ENCODE measurements around the gene GLCCI1.

Gene GLCCI1

DNA sequence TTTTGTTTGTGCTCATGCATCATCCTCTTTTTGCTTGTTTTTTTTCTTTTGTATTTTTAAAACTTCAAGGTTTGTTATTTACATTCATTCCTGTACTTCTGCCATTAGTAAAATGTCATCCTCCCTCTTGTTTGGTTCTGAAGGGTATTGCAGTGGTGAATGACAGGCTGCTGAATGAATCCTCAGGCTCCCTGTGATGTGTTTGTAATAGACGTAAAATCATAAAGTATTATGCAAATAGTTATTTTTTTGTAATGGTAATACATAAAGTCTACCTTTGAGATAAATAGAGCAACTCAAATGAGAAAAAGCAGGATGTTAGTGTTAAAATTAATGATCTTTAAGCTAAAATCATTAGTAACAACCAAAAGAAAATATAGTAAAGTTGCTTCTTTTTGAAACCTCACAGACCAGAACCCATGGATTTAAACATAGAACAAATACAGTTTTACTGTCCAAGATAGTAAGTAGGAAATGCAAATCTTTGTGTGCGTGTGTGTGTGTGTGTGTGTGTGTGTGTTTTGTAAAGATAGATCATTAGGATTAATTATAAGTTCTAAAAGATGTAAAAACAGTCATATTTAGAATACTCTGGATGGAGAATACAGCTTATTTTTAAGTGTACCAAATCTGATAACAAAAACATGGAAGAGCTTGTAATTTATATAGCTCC lies 4.5 kb downstream of the GLCCI1 start:
- DNase-seq (ENCODE audit: low read depth, low spot score), result no peak

DNA sequence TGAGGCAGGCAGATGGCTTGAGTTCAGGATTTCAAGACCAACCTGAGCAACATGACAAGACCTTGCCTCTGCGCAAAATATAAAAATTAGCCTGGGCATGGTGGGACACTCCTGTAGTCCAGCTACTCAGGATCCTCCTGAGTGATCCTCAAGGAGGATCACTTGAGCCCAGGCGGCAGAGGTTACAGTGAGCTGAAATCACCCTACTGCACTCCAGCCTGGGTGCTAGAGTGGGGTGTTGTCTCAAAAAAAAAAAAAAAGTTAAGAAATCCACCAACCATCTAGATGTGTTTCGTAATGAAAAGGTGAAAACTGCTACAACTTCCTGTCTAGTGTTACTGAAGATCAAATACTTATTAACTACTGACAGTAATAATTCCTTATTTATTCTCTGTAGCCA lies 8.1 kb downstream of the GLCCI1 start:
- Histone ChIP-seq H3K27ac (no peak overlapping the region), H3K9ac (ENCODE audit: insufficient read length) (no peak overlapping the region), H3K9me3 (ENCODE audit: low read depth, low read length) (no peaks in the 10 kb centered on the region), H3K36me3 (ENCODE audit: insufficient read depth, low read length) (no peaks in the 10 kb centered on the region), H3K4me3 (no peak overlapping the region)
- no peak for TF ChIP-seq FOXP2 (optimal IDR thresholded peaks at IDR 0.05; ENCODE audit: control extremely low read depth, extremely low read length, insufficient read depth)
- TF ChIP-seq EZH2 (IDR thresholded peaks at IDR 0.05), result no peak
- TF ChIP-seq POLR2AphosphoS5 (IDR thresholded peaks at IDR 0.05; ENCODE audit: borderline replicate concordance, low read depth, low read length), result no peak
- no peak for DNase-seq (ENCODE audit: low read depth, low spot score)

More for the DNA sequence above, 4.5 kb downstream of the GLCCI1 start:
- no peak overlapping the region for H3K9ac ChIP-seq (ENCODE audit: insufficient read length)
- H3K4me3 ChIP-seq, result no peak overlapping the region
- no peaks in the 10 kb centered on the region for H3K36me3 ChIP-seq (ENCODE audit: insufficient read depth, low read length)
- no peaks in the 10 kb centered on the region for H3K9me3 ChIP-seq (ENCODE audit: low read depth, low read length)
- TF ChIP-seq FOXP2 (optimal IDR thresholded peaks at IDR 0.05; ENCODE audit: control extremely low read depth, extremely low read length, insufficient read depth) (no peak), POLR2AphosphoS5 (IDR thresholded peaks at IDR 0.05; ENCODE audit: borderline replicate concordance, low read depth, low read length) (no peak), EZH2 (IDR thresholded peaks at IDR 0.05) (no peak)
- no peak overlapping the region for H3K27ac ChIP-seq

DNA sequence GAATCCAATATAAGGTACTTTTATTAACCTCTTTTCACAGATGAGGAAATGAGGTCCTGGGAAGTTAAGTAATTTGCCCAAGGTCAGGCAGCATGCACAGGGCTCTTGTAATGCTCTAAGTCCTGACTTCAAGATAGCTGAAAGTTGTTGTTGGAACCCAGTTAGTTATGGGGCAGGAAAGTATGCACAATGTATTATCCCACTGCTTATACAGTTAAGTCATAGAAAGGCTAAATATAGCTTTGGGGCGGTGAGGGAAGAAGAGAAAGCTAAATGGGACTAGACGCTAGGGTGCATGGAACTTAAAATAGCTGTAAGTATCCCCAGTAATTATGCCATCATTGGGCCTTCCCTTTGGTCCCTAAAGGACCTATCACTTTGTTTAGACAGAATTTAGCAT lies 9.2 kb downstream of the GLCCI1 start:
- DNase-seq (ENCODE audit: low read depth, low spot score), result no peak
- no peak overlapping the region for H3K4me3 ChIP-seq
- no peak for TF ChIP-seq POLR2AphosphoS5 (IDR thresholded peaks at IDR 0.05; ENCODE audit: borderline replicate concordance, low read depth, low read length)
- TF ChIP-seq EZH2 (IDR thresholded peaks at IDR 0.05), result no peak
- no peak for TF ChIP-seq FOXP2 (optimal IDR thresholded peaks at IDR 0.05; ENCODE audit: control extremely low read depth, extremely low read length, insufficient read depth)
- no peak overlapping the region for H3K27ac ChIP-seq
- no peaks in the 10 kb centered on the region for H3K9me3 ChIP-seq (ENCODE audit: low read depth, low read length)
- H3K36me3 ChIP-seq (ENCODE audit: insufficient read depth, low read length), result no peaks in the 10 kb centered on the region
- no peak overlapping the region for H3K9ac ChIP-seq (ENCODE audit: insufficient read length)

DNA sequence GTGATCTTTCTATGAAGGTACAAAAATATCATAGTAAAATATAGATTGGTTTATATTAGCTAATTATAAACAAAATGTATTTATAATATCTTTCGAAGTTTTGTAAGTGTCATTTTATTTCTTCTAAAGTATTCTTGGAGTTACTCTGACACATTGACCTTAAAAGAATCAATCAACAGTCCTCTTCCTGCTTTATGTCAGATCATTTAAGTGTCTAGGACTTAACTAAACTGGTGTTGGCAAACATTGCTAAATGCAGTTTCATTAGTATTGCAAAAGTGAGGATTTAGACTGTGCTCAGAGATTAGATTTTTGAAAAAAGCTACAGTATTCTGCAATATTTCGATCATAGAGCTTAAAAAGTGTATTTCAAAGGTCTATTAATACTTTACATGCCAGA lies 10.3 kb downstream of the GLCCI1 start:
- Histone ChIP-seq H3K9me3 (ENCODE audit: low read depth, low read length) (no peaks in the 10 kb centered on the region), H3K4me3 (no peak overlapping the region), H3K9ac (ENCODE audit: insufficient read length) (no peak overlapping the region), H3K27ac (no peak overlapping the region), H3K36me3 (ENCODE audit: insufficient read depth, low read length) (no peaks in the 10 kb centered on the region)
- no peak for DNase-seq (ENCODE audit: low read depth, low spot score)
- TF ChIP-seq FOXP2 (optimal IDR thresholded peaks at IDR 0.05; ENCODE audit: control extremely low read depth, extremely low read length, insufficient read depth) (no peak), POLR2AphosphoS5 (IDR thresholded peaks at IDR 0.05; ENCODE audit: borderline replicate concordance, low read depth, low read length) (no peak)

DNA sequence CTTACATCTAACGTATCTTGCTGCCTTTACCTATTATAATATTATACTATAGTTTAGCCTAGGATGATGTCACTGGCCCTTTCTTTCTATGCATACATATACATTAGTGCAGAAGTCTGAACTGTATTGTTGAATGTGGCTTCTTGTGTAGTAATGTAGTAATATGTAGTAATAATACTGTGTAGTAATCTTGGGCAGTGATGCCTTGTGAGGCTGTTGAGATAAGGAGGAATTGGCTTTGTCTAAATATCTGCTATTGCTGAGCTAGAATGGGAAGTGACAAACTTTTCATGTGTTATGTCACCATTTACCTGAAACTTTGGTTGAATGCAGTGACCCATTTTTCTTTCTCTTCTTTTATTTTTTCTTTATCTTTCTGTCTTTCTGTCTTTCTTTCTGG lies 11.0 kb downstream of the GLCCI1 start:
- H3K36me3 ChIP-seq (ENCODE audit: insufficient read depth, low read length), result no peaks in the 10 kb centered on the region
- no peak overlapping the region for H3K4me3 ChIP-seq
- no peak for DNase-seq (ENCODE audit: low read depth, low spot score)
- no peaks in the 10 kb centered on the region for H3K9me3 ChIP-seq (ENCODE audit: low read depth, low read length)
- TF ChIP-seq EZH2 (IDR thresholded peaks at IDR 0.05) (no peak), POLR2AphosphoS5 (IDR thresholded peaks at IDR 0.05; ENCODE audit: borderline replicate concordance, low read depth, low read length) (no peak), FOXP2 (optimal IDR thresholded peaks at IDR 0.05; ENCODE audit: control extremely low read depth, extremely low read length, insufficient read depth) (no peak)
- H3K9ac ChIP-seq (ENCODE audit: insufficient read length), result no peak overlapping the region
- H3K27ac ChIP-seq, result no peak overlapping the region

DNA sequence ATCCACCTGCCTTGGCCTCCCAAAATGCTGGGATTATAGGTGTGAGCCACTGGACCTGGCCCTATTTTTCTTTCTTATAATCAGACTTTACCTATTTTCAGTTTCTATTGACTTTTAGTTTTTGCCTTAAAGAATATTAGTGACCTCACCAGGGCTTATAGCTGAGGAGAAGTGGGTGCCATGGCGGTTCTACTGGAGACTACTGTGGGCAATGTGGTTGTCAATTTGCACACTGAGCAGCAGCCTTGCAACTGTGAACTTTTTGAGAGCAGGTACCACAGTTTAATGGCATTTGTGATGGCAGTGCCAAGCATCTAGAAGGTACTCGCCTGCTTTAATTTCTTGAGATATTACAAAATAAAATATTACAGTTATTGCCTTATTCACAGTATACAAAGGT lies 11.5 kb downstream of the GLCCI1 start:
- H3K36me3 ChIP-seq (ENCODE audit: insufficient read depth, low read length), result no peaks in the 10 kb centered on the region
- H3K9ac ChIP-seq (ENCODE audit: insufficient read length), result no peak overlapping the region
- TF ChIP-seq POLR2AphosphoS5 (IDR thresholded peaks at IDR 0.05; ENCODE audit: borderline replicate concordance, low read depth, low read length) (no peak), EZH2 (IDR thresholded peaks at IDR 0.05) (no peak), FOXP2 (optimal IDR thresholded peaks at IDR 0.05; ENCODE audit: control extremely low read depth, extremely low read length, insufficient read depth) (no peak)
- H3K9me3 ChIP-seq (ENCODE audit: low read depth, low read length), result no peaks in the 10 kb centered on the region
- DNase-seq (ENCODE audit: low read depth, low spot score), result no peak
- H3K4me3 ChIP-seq, result no peak overlapping the region
- no peak overlapping the region for H3K27ac ChIP-seq

DNA sequence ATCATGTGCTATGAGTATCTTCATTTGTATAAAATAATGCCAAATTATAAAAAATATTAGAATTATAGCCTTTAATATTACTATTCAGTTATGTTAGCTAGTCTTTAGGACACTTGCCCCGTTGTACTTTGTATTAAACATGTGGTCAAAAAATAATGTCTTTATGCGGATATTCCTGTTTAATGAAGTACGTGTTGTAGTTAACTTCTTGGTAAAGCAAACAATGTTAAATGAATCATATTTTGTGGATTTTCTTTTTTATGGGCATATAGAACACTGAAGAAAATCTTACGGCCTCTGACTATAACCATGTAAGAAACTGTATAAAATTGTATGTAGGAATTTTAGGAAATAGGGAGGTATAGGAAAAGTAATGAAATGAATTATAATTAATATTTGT lies 14.3 kb downstream of the GLCCI1 start:
- DNase-seq (ENCODE audit: low read depth, low spot score), result no peak
- TF ChIP-seq EZH2 (IDR thresholded peaks at IDR 0.05), result no peak
- TF ChIP-seq POLR2AphosphoS5 (IDR thresholded peaks at IDR 0.05; ENCODE audit: borderline replicate concordance, low read depth, low read length), result no peak
- TF ChIP-seq FOXP2 (optimal IDR thresholded peaks at IDR 0.05; ENCODE audit: control extremely low read depth, extremely low read length, insufficient read depth), result no peak
- no peaks in the 10 kb centered on the region for H3K36me3 ChIP-seq (ENCODE audit: insufficient read depth, low read length)
- no peak overlapping the region for H3K9ac ChIP-seq (ENCODE audit: insufficient read length)
- H3K4me3 ChIP-seq, result no peak overlapping the region
- H3K9me3 ChIP-seq (ENCODE audit: low read depth, low read length), result no peaks in the 10 kb centered on the region
- no peak overlapping the region for H3K27ac ChIP-seq

DNA sequence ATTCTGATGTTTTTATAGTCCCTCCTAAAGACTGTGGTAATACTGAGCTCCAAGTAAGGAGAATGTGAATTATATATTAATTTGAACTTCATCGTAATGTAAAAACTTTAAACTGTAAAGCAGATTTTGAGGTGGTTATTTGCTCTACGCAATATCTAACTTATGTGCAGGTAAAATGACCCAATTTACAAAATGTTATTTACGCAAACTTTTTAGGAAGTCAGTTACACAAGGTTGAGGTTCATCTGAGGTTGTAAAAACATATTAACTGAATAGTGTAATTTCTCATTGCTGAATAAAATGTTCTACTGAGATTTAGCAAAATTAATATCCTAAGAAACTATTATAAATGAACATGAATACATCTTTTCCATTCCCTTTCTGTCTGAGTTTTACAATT lies 15.8 kb downstream of the GLCCI1 start:
- Histone ChIP-seq H3K4me3 (no peak overlapping the region), H3K36me3 (ENCODE audit: insufficient read depth, low read length) (no peaks in the 10 kb centered on the region), H3K27ac (no peak overlapping the region), H3K9me3 (ENCODE audit: low read depth, low read length) (no peaks in the 10 kb centered on the region), H3K9ac (ENCODE audit: insufficient read length) (no peak overlapping the region)
- no peak for DNase-seq (ENCODE audit: low read depth, low spot score)
- TF ChIP-seq POLR2AphosphoS5 (IDR thresholded peaks at IDR 0.05; ENCODE audit: borderline replicate concordance, low read depth, low read length) (no peak), FOXP2 (optimal IDR thresholded peaks at IDR 0.05; ENCODE audit: control extremely low read depth, extremely low read length, insufficient read depth) (no peak), EZH2 (IDR thresholded peaks at IDR 0.05) (no peak)

DNA sequence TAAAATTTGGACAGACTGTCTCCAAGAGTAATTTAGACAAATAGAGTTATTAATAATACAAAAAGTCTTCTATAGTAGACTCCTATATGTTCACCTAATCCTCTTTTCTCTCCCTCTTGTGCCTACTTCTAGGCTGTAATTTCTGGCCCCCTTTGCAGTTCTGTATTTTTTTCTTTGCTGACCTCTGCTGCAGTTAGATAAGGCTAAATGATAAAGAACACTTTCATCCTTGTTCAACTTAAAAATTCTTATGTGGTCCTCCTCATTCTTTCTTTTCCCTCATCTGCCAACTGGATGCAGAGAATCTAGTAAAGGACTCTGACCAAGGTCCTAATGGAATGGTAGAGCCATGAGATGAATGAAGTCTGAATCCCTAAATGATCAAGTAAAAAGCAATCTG lies 20.1 kb downstream of the GLCCI1 start:
- DNase-seq (ENCODE audit: low read depth, low spot score), result no peak
- no peaks in the 10 kb centered on the region for H3K36me3 ChIP-seq (ENCODE audit: insufficient read depth, low read length)
- no peak overlapping the region for H3K27ac ChIP-seq
- no peak overlapping the region for H3K9ac ChIP-seq (ENCODE audit: insufficient read length)
- TF ChIP-seq POLR2AphosphoS5 (IDR thresholded peaks at IDR 0.05; ENCODE audit: borderline replicate concordance, low read depth, low read length), result no peak
- no peak for TF ChIP-seq FOXP2 (optimal IDR thresholded peaks at IDR 0.05; ENCODE audit: control extremely low read depth, extremely low read length, insufficient read depth)
- TF ChIP-seq EZH2 (IDR thresholded peaks at IDR 0.05), result no peak
- H3K4me3 ChIP-seq, result no peak overlapping the region
- H3K9me3 ChIP-seq (ENCODE audit: low read depth, low read length), result no peaks in the 10 kb centered on the region

Measured in SK-N-MC (cell line).